CD4-positive, alpha-beta T cell treated with Interleukin-2 at 100 ng/mL for 4 hours (primary cell): ENCODE data around the gene PTPRN2.
"Not testable (repeated sequence)": the region's sequence is repeated elsewhere in the genome, so short reads cannot be mapped to it uniquely, and the experiment has no call there.

Experiments used
- DNase-seq: peaks from one replicate; pipeline ENCODE4 v3.0.0-alpha.2; 2020; ENCODE audit warnings: low spot score

PTPRN2 gene

DNA sequence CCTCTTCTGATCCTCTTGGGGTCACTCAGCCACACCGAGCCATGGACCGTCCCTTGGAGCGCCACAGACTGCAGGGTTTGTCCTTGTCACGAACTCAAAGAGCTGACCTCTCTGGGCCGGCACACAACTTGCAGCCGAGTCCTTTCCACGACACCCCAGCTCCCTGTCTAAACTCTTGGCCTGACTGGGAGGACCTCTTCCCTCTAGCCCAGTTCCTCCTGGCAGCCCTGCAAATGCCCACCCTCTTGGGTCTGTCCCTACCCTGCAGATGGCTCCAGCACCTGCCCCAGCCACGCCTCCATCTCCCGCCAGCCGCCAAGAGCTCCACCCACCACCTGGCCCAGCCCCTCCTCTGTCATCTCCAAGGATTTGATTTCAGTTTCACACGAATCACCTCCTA is 911.6 kb downstream of the PTPRN2 start:
- DNase-seq = no peak

GRCh38 chr7:157675427-157675927 is 912.1 kb downstream of the PTPRN2 start:
- DNase-seq = no peak

DNA sequence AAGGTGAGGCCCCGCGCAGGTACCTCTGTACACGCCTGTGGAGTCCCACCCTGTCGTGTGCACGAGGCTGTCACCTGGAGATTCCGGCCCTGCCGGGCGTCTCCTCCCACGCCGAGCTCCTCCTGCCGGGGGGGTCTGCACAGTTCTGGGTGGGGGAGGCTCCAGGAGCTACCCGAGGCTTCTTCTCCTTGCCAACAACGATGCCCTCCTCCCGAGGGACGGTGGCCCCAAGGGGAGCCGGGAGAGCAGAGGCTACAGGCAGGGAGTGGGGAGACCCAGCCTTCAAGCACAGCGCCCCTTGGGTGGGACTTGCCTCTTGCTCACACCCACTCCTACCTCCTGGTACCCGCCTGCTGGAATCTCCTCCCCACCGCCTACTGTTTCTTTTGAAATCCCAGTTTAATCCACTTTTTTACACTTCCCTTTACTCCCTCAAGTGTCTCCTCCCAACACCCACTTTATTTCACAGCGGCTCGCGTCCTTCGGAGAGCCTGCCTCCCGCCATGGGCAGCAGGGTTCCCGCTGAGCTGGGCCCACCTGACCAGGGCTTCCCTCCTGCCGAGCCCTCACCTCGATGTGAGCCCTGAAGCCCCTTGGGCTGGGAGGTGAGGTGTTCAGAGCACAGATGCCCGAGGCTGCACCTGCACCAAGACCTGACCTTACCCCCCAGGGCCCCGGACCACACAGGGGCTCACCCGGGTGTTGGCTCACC is 912.8 kb downstream of the PTPRN2 start:
- DNase-seq = no peak

DNA sequence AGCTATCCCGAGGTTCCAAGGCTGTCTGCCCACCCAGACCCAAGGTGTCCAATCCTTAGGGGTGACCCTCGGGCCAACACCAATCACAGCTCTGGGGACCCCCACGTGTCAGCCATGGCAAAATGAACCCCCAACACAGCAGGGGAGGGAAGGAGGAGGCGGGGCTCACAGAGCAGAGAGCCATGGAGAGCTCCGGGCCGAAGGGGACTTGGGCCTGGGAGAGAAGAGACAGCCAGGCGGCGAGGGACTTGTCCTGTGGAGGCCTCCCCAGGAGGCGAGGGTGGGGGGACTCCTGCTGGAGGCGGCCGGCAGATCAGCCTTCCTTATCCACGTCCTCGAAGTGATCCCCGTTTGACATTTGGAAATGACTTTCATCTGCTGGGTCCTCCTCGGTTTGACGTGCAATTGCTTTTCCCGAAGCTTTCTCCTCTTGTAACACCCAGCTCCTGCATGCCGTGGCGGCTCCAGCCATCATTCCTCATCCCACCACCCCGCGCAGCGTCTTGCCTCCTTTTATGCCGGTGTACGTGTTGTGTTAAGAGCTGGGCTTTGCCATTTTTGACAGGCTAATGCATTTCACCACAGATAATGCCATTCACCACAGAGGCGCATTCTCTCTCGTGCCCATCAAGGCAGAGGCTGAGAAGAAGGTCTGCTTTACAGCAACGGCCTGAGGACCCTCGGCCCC is 913.5 kb downstream of the PTPRN2 start:
- no peak for DNase-seq

GRCh38 chr7:157673573-157673972 is 914.0 kb downstream of the PTPRN2 start:
- no peak for DNase-seq

DNA sequence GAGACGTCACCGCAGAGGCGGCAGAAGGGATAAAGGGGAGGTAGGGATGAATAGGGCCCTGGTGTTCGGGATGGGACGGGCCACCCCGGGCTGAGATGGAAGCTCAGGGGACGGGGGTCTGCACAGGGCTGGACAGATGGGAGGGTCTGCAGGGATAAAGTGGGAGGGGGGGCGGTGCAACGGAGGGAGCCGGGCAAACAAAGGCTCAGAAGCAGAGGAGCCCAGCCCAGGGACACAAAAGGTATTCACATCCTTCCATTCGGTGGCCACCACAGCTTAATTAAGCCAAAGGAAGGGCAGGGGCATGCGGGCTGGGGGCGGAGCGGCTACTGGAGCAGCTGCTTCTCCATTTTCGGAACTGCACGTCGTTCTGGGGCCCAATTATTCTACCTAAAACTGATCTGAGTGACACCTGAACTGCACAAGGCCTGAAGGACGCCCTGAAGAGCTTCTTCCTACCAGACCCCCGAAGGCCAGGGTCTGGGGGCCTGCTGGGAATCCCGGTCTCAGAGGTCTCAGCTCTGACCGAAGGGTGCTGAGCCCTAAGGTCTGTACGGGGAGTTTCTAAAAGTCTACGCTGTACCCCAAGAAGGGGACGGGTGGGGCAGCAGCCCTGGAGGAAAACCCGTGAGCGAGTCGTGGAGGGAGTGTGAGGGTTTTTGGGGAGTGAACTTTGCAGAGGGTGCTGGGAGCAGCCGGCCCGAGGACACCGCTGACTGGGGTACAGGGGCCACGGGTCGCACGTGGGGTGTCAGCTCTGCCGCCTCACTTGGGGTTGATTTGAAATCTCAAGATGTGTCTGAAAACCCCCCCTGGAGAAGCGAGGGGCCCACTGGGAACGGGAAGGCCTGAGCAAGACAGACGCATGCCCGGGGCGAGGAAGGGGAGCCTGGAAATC is 916.0 kb downstream of the PTPRN2 start:
- DNase-seq = no peak

DNA sequence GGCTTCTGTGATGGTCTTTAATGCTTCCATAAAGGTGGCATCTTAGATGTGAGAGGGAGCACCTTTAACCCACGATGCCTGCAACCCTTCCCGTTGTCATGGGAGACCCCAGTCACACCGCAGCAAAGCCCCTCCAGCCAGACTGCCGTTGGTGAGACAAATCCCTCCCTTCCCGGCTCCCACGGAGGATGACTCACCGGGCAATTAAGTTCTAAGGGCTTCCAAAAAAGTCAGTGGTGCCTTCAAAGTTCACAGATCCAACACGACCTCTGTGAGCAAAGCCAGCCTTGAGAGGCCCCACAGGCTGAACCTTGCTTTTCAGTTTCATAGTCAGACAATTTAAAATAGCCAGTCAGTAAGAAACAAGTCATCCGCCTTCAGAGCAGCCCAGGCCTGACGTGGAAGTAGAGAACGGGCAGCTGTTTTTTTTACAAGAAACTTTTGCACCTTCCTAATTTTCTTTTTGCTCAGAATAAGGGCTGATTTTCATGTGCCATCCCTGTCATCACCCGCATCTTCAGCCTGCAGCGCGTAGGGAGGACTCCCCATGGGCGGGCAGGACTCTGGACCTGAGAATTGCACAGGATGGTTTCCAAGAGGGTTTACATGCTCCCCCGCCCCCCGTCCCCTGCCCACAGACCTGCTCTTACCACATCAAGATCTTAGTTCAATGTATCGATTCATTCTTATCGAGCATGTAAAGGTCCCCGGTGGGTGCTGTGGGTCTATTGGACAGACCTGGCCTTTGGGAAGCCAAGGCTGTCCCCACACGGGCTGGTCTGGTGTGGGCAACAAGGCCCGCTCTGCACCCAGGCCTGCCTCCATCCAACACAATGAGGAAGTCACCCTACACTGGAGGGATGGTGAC is 916.9 kb downstream of the PTPRN2 start:
- DNase-seq = no peak

DNA sequence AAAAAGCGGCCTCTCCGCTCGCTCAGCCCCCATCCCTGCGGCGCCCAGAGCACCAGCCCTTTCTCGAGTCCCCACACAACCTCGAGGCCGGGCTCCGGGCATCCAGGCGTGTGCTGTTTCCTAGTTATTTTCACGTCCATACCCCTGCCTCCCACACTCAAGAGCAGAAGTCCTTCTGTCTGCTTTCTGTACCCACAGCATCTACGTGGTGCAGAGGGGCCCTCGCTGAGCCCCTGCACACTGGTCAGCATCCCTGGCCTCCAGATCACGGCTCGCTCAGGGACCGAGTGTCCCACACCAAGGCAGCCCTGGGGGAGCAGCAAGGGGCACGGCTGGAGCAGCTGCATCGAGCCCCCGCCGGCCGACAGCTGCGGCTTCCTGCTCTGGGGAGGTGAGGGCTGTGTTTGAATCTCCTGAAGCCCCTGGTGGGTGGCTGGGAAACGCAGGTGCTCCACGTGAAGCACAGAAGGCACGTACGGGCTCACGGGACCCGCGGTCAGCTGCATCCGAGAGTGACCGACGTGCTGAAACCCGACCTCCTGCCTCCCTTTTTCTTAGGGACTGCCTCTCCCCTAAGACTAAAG is 917.8 kb downstream of the PTPRN2 start:
- DNase-seq = no peak

DNA sequence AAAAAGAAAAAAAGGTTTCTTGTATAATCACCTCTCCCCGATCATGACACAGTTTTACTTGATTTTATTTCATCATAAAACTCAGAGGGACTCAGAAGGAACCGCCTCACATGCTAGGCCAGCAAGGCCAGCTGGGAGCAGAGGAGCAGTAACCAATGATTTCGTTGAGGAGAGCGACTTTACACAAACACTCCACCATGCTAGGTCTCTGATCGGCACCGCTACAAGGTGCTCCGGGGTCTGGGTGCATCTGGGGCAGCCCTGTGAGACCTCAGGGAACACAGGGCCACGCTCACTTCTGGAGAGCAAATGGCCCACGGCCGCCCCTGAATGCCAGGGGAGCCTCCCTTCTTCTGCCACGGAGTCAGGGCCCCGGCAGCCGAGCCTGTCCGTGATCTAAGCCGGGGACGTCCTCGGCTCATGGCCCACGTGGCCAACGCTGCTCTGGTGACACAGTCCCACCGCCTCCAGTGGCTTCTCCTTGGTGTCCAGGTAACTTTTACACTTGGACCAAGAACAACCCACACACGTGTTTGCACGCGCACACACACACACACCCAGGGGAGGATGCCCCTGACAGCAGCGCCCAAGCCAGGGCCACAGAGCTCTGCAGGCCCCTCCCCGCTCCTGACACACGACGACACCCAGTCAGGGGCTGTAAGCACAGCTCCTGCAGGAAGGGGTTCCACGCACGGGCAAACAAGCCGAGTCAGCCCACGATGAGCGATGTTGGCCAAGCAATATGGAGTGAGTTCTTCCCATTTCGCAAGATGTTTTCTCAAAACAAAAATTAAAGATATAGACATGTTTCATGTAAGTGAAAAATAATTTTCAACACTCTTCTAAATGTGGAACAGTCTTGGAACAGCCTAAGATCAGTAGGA is 918.5 kb downstream of the PTPRN2 start:
- no peak for DNase-seq

DNA sequence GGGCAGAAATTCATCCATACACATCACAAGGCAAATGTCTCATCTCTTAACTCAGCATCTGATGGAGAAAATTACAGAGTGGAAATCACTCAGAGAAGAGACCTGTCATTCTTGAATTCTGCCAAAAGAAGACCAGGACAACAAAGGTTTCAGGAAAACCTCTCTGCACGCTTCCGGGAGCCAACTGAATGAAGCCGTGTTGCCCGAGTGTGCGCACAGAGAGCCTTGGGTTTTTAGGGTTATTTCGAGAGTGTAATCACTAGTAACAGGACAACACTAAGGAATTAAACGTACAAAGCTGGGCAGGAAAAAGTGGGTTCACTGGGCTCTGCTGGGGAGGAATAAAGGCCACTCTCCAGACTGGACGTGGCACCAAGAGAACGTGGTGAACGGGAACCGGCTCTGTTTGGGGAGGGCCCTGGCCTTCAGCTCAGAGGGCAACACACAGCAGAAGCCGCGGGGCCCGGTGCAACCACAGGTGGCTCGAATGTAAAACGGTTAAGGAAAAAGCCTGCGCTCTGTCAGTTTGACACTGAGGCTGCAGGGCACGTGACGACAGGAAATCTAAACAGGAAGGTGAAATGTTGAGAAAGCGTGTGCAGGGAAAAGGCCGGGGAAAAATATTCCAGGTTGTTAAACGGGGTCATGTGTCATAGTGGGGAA is 919.3 kb downstream of the PTPRN2 start:
- DNase-seq = no peak

DNA sequence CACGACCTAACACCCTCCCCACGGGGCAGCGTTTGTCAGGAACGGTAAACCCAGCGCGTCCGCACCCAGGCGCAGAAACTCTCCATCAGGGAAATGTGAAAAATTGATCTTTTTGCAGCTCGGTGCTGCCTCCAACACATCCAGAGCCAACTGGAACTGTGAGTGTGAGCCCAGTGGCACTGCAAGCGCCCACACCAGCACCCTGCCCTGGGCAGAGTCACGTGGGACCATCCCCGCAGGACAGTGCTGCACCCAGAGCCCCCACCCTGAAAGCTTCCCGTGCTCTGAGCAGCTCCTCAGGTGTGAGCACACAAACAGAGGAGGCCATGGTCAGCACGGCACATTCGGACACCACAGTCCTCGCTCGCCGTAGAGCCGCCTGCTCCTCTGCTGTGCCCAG is 919.9 kb downstream of the PTPRN2 start:
- no peak for DNase-seq

DNA sequence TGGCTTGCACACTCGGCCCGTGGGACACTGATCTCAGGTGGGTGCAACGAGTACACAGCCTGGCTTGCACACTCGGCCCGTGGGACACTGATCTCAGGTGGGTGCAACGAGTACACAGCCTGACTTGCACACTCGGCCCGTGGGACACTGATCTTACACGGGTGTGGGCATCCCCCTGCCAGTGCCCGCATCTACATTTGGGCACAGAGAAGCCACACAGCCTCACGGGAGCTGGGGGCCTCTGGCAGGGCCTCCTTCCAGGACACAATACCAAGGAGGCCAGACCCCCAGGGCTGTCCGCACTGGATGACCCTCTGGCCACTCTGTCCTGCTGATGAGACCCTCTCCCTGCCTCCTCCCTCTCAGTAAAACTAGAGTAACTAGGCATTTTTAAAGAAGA is 920.4 kb downstream of the PTPRN2 start:
- no peak for DNase-seq

GRCh38 chr7:157666530-157667040 is 921.0 kb downstream of the PTPRN2 start:
- no peak for DNase-seq

- not testable (repeated sequence) for DNase-seq
Observed at GRCh38 chr7:157665634-157665988, 922.0 kb downstream of the PTPRN2 start.

- DNase-seq = no peak
Observed at GRCh38 chr7:157664871-157665633, 922.6 kb downstream of the PTPRN2 start.

- no peak for DNase-seq
Observed at GRCh38 chr7:157664034-157664433, 923.6 kb downstream of the PTPRN2 start.

DNA sequence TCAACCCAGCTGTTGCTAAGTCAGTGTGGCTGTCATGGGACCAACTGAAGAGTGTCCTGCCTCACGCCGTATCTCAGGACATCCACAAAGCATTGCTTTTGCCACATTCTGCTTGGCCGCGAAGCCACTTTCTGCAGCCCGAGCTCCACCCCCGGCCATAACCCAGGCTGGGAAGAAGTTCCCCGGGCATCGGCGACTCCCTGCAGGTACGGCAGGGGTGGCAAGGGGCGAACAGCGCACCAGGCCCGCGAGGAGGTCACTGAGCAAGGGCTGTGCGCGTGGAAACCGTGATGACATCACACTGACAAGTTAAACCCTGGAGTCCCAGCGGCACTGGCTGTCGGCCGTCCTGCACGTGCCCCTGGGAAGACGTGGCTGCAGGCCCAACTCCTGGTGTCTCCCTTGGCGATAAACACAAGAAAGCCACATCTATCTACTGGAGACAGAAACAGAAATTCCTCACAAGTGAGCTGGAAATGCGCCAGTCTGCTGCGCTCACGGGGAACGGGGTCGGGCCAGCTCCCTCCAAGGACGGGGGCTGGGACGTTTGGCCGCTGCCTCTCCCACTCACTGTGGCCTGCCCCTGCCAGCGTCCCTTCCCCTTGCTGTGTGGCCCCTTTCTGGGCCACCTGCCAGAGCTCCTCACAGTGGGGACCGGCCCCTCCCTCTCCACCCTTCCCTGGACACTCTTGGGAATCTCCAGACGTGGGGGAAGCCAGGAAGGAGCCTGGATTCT is 924.5 kb downstream of the PTPRN2 start:
- DNase-seq = no peak
